GM21825 (cell line): Measurements from ENCODE around the gene OPCML.

ENCODE experiments used
- ATAC-seq: cut with Tn5 transposase; IDR thresholded peaks from one replicate; pipeline ENCODE4 v1.9.1; 2021; ENCODE audit warnings: mild to moderate bottlenecking, moderate library complexity; ENCODE audit not compliant: unreplicated experiment

The OPCML gene

DNA sequence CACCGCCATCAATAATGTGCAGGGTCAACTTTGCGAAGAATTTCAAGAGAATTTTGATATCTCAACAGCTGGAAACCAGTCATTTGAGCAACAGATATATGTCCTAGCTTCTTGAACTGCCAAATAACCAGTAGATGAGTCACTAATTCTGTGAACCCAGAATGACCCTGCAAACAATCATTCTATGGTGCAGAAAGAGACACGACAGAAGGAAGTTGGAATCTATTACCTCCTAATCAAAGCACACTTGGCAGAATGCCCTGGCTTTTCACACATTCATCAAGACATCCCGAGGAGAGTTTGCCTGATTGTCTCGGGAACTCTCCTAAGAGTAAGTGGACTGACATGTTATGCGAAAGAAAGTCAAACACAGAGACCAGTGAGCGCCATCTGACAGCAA lies 621.1 kb downstream of the OPCML start:
- ATAC-seq = no peak

DNA sequence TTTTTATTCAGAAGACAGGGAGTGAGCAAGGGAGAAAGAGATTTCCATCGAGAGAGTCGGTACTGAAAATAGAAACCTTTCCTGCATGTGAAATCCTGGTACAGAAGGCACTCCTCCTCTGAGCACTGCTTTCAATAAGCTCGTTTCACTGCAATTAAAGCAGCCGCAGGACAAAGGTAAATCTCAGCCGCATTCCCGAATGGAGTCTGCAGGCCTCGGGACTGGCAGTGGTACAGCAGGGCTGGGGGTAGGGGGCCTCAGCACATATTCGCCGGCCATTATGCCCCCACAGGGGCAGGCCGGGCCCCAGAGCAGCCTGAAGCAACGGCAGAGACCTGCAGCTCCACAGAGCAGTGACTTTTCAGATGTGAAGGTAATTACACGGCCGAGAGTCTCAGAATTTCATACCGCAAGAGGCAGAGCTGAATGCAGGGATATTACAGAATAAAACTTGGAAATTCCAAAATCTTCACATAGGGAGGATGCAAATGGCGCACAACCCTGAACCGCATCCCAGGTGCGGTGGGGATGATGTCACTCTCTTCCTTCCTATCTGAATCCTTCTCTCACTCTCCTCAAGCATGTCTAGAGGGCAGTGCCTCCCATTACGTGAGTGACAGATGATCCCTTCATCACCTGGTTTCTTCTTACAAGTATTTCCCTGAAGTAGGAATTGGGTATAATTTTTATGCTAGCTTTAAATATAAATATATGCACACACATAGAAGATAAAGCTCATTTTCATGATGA lies 622.1 kb downstream of the OPCML start:
- ATAC-seq = no peak

DNA sequence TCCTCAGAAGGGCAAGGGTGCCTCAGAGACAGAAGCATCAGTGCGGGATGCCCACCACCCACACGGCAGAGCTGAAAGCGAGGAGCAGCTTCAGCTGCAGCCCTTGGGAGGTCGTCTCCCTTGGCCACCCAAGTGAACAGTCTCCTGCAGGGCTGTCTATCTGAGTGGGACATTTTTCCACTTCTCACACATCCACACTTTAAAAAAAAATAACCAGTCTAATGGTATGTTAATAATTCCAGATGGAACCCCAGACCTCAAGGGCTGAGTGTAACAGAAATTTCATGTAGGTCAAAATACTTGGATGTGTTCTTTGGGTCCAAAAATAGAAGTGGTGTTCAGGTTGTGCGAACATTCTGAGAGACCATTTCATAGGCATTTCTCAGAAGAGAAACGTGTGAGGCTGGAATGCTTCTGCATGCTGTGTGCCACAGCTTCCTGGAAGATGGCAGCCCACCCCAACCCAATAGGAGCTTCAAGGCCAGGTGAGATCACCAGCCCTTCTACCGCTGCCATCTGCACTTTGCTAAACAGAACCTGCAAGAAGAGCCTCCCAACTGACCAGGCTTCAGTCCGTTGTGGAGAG lies 623.2 kb downstream of the OPCML start:
- no peak for ATAC-seq

DNA sequence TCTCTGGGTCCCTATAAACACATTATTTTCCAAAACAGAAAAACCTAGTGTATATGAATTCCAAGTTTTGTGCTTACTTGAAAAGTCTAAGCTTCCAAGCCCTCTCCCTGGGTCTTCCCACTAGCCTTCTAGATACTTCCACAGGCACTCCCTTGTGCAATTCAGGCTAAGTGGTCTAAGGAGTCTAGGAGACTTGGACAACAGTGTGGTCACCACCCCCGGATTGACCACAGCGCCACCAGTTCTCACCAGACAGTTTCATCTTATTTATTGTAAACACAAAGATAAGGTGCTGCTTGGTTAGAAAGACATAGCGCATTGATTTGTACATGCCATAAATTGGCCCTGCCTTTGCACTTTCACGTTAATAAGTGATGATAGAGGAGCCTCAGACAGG lies 623.9 kb downstream of the OPCML start:
- no peak for ATAC-seq

DNA sequence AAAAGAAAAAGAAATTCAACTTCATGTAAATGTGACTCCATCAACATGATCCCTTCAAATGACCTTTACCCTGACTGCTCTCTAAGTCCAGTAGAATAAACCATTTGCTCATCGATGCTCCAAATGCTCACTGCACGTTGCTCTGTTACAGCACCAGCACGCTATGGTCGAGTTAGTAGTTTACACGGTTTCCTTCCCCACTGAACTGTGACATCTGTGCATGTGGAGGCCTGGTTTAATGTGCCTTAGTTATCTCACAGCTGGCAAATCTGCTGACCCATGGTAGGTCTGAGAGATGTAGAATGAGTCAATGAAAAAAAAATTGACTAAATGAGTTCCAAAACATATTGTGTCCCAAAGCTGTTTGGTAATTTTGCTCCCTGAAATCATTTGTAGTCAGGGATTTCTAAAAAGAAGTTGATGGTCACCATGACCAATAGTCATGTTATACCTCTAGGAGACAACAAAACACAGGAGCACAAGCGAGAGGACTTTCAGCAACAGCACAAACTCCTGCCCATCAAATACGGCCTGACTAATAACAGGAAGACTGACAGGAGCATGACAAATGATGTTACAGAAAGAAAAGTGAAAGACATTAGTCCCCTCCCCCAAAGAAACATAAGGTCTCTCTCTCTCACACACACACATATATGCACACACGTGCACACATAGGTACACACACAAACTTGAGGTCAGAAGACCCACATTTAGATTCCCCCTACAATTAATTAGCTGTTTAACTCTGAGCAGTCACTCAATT lies 624.5 kb downstream of the OPCML start:
- no peak for ATAC-seq

DNA sequence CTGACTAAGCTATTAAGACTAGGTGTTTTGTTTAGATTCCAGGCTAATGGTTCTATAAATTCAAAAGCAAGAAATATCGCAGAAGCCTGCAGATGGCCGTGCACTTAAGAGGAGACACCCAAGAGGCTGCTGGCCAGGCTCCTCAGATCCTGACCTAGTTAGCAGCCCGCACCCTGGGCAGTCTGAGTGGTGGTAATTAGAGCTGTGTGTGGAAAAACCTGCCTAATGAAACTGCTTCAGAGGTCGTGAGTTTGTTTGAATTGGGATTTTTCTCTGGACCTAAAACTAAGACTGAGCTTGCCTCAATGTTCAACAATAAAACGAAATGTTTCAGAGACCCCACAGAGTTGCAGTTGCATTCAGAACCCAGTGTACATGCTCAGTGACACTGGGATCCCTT lies 627.7 kb downstream of the OPCML start:
- no peak for ATAC-seq

DNA sequence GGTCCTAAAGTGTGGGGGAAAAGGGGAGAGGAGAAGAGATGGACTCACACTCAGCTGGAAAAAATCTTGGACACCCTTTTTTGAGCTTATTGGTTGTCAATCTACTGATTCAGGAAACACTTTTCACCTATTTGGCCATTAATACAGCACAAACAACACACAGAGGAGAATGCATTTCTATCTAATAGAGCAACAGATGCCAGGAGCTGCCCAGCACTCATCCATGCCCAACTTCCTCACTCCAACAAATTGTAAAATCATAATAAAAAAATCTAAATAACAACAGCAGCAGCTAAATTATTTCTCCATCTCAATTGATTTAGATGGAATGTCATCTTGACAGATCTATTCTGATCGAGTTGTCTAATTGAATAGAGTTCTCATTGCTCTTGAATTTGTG lies 628.2 kb downstream of the OPCML start:
- no peak for ATAC-seq

DNA sequence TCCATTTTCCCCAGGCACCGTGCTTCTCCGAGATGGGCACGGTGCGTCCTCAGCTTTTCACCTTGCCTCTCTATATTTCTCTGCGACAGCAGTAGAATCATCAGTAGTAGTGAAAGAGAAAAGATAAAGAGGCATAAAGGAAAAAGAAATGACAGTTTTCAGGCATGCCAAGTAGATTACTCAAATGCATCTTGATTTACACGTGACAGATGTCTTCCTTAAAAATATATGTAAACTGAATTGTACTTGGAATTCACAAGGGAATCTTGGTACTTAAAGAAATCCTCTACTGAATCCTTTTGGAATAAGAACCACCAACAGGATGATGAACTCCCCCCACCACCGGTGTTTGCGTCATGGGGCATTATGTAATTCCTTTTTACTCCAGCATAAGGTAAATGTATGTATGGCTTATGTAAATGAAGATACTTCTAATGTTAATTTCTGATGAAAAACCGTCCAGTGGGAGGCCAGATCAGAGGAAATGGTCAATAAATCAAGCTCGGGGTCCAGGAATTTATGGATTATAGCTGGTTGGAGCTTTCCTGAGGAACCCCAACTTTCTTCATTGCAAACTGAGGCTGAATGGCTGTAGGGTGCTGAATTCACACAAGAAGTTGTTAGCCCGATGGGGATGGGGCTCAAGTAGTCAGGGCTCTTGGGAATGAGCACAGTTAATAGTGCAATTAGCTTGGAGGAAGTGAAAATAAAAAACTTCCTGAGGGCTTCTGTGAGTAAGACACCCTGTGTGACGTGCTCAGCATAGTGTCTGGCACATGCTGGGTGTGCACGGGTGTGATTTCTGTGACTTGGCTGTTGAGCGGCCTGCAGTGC lies 630.4 kb downstream of the OPCML start:
- ATAC-seq = no peak

DNA sequence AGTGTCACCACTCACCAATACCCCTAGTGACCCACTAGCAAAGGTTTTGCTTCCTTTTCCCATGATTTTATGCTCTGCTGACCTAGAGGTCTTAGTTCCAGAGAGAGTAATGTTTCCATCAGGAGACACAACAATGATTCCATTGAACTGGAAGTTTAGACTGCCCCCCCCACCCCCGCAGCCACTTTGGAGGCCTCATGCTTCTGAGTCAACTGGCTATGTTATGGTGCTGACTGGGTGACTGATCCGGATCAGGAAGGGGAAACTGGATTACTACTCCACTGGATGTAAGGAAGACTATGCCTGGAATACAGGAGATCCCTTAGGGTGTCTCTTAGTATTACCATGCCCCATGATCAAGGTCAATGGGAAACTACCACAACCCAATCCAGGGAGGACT lies 633.6 kb downstream of the OPCML start:
- ATAC-seq = no peak

DNA sequence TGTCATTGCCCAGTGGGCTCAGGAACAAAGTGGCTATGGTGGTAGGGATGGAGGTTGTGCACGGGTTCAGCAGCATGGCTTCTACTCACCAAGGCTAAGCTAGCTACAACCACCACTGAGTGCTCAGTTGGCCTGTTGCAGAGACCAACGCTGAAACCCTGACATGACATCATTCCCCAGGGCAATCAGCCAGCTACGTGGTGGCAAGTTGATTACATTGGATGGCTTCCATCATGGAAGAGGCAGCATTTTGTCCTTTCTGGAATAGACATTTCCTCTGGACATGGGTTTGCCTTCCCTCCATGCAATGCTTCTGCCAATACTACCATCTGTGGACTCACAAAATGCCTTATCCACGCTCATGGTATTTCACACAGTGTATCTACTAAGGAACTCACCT lies 634.3 kb downstream of the OPCML start:
- ATAC-seq = no peak

DNA sequence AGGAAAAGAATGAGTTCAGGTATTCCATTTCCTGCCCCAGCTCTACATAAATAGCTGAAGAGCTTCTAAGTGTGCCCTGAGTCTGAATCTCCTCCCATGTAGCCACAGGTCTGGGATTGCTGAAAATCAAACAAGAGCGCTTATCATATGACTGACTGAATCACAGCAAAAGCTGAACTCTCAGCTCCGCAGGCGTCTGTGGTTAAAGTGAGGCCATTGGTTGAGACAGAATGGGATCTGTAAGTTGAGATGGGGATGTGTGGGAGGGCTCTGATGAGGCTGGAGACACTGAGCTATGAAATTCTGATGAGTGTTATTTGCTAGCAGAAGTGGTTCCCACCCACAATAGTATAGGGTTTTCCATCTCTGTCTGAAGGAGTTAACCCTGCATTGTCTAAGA lies 637.0 kb downstream of the OPCML start:
- ATAC-seq = no peak

DNA sequence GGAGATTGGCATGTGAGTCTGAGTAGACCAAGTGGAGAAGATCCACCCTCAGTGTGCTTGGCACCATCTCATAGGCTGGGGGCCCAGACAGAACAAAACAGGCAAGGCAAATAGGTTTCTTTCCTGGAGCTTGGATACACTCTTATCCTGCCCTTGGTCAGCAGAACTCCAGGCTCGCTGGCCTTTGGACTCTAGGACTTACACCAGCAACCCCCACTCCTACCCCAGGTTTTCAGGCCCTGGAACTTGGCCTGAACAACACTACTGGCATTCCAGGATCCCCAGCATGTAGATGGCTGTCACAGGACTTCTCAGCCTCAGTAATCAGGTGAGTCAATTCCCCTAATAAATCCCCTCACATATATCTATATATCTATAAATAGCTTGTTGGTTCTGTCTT lies 637.7 kb downstream of the OPCML start:
- no peak for ATAC-seq

DNA sequence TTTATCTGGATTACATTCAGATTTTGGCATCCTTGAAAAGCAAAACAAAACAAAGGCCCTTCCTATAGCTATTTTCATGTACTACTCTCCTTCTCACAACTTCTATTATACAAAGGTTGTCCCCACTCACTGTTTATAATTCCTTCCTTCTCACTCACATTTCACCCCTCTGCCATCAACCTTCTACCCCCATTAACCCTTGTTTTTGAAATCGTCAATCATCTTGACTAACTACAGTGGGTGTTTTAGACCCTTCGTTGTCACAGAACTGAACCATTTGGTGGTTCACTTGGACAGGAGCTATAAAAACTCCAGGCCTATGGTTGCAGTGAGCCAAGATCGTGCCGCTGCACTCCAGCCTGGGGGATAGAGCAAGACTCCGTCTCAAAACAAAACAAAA lies 639.4 kb downstream of the OPCML start:
- no peak for ATAC-seq

DNA sequence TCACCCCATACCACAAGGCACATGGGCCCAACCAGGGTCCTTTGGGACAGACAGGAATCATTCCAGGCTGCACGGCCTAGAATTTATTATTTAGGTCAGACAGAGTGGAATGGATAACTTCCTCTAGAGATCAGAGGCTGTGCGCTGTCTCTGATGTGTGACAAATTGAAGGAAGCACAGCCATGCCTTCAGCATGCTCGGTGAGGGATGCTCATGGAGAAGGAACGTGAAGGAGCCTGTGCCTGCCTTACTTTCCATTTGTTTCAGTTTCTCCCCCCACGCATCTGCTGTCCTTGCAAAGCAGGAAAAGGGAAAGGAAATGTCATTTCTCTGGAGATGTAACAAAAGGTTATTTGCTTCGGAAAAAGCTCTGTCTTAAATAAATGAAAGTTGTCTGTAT lies 644.1 kb downstream of the OPCML start:
- ATAC-seq = no peak

DNA sequence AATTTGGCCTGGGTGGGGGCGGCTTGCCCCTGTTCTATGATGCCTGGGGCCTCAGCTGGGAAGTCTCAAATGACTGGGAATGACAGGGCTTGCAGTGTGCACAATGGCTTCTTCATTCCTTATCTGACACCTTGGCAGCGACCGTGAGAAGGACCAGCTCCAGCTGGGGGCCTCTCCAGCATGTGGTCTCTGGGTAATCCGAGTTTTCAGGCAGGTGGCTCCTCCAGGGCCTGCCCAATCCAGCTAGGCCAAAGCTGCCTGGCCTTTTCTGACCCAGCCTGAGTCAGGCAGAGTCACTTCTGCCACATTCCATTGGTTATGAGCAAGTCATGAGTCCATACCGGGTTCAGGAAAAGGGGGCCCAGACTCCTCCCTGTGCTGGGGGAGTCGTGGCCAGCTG lies 646.0 kb downstream of the OPCML start:
- ATAC-seq = no peak

DNA sequence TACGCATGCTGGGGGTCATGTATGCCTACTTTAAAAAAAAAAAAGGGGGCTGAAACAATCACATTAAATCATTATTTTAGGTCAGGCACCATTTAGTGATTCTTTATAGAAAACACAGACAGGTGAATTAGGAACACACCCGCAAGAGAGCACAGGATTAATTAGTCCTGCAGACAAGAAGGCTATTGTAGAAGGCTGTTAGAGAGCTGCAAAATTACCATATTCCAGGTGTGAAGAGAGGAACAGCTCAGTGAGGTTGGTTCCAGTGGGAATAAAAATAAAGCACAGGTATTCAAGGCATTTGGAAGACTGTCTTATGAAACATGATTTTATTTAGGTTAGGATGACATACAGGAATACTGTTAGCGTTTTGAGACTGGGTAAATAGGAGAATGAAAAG lies 649.1 kb downstream of the OPCML start:
- no peak for ATAC-seq

DNA sequence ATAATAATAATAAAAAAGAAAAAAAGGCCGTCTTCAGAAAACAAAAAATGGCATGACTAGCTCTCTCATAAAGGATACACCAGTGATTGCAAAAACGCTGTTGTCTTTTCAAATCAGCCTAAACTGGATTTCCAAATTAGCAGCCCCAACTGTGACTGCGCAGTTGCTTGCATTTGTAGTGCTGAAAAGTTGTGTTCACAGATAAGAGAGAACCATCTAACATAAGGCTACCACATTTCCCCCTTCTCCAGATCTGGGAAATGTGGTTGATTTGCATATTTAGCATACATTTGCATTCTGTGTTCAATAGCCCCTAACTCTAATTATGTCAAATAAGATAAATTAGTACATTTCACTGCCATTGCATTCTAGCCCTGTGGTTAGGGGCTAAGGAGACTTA lies 650.7 kb downstream of the OPCML start:
- no peak for ATAC-seq

DNA sequence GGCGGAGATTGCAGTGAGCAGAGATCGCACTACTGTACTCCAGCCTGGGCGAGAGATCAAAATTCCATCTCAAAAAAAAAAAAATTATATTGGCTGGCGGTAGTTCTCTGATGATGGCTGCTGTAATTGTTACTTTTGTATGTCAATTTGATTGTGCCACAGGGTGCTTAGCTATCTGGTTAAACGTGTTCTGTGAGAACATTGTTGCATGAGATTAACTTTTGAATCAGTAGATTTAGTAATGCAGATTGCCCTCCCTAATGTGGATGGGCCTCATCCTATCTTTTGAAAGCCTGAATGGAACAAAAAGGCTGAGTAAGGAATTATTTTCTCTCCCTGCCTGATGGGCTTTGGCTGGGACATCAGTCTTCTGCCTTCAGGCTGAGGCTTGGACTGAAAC lies 654.2 kb downstream of the OPCML start:
- ATAC-seq = no peak

DNA sequence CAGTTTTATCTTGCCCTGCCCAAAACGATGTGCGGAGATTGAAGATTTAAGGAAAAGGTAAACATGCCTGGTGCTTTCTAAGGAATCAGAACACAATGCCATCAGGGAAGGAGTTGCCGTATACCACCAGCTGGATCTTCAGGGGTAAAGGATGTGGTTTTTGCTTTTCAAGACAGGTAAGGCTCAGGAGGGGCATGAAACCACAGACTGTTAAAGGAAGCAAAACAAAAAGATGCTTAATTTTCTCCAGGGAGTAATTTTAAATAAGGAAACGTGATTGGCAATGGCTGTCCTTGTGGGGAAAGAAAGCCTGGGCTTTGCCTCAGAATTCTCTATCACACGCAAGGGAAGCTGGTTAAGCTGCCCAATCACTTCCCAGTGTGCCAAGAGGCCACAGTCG lies 655.6 kb downstream of the OPCML start:
- no peak for ATAC-seq

DNA sequence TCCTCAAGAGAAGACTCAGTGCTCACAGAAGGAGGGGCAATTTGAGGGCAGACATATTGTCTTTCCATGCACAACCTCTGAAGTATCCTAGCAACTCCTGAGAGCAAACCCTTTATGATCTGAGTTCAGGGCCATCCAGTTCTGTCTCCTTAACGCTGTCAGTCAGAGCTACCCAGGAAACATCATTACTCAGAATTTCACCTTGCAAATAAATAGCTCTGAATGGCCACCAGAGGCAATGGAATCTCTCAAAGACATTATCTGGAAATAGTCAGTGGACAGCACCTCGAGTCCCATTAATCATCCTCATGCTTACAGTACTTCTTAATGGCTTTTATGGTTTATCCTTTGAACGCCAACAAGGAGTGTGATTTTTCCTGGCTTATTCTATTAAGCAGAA lies 656.1 kb downstream of the OPCML start:
- ATAC-seq = no peak

DNA sequence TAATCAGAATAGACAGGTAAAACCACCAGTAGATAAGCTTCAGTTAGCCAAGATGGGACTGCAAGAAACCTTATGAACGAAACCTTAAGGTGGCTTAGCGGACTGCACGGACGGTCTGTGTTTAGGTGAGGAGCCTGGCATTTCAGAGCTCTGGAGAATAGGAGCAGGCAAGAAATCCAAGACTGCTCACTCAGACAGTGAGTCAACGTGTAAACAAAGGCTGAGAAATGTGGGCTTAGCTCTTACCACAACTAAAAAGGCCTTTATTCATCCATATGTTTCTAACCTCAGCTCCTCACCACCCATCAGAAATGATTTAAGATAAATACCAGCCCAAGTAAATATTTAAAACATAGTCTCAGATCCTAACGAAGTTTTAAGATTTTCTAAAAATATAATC lies 657.7 kb downstream of the OPCML start:
- ATAC-seq = no peak
